ENCODE measurements around the gene CCL21. TPM values are rescaled to one million over a fixed set of nuclear protein-coding genes. Genes with fewer than 3 reads are reported as not detected.
"Not testable (repeated sequence)": the region's sequence is repeated elsewhere in the genome, so short reads cannot be mapped to it uniquely, and the experiment has no call there.

Gene CCL21
- total and polyA plus RNA-seq, 10 of the 15 experiments (the other 5 are each of a cell fraction or from before 2014, with no cell fraction given), result 0.26 TPM; not detected in 9

DNA sequence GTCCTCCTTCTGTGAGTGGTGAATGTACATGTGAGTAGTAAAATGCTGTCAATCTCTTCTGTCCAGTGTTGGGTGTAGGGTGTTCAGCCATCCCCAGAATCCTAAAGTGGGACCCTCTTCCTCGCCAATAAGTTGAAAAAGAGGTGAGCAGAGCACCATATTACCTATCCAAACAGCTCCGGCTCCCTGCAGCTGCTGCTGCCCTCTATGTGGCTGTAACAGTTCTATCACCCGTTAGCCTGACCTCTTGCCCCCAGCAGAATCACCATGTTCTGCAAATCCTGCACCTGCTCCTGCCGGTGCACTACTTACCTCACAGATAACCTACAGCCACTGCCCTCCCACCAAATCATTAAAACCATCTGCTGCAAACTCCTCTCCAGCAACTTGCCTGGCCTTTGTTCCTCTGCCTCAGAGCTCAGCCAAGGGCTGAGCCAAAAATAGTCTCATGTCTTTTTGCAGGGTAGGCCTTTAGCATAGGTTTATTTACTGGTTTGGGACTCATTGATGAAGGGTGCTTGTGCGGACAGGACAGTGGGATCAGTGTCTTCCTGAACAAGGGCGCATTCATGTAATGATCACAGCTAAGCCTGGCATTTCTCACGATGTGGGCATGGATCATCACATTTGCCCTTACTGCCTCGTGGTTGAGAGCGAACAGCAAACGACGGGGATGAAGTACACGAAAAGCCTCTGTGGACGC, 49.6 kb upstream of the CCL21 start:
- Histone ChIP-seq H3K36me3 (ENCODE audit: control insufficient read depth in 2 of 2, insufficient read depth in 2 of 2, low read length in 1 of 2) (no peaks in the 10 kb centered on the region), H2AFZ (ENCODE audit: control insufficient read depth, low read depth, low read length) (no peak overlapping the region), H3K27me3 (replicated peaks in 1 of 2; ENCODE audit: control insufficient read depth in 2 of 2, insufficient read depth in 2 of 2, low read length in 1 of 2) (no peaks in the 10 kb centered on the region; a peak in 1 of 4 replicates), H3K79me2 (ENCODE audit: control insufficient read depth, insufficient read depth, low read length) (no peaks in the 10 kb centered on the region), H3K27ac (ENCODE audit: control insufficient read depth, insufficient read depth) (no peak overlapping the region), H3K9me3 (replicated peaks; ENCODE audit: control insufficient read depth, insufficient read depth, low read length) (no peaks in the 10 kb centered on the region), H3K9ac (ENCODE audit: control insufficient read depth, insufficient read depth, low read length) (no peak overlapping the region), H3K4me3 (no peak overlapping the region), H3K4me1 (ENCODE audit: control insufficient read depth, insufficient read depth, low read length) (no peaks in the 10 kb centered on the region), H3K4me2 (ENCODE audit: control insufficient read depth, insufficient read depth) (no peak overlapping the region), H4K20me1 (ENCODE audit: control insufficient read depth, insufficient read depth) (no peaks in the 10 kb centered on the region)
- RAD21 ChIA-PET (ENCODE audit: unreplicated experiment), result interaction anchor here (0.5 to 1.3 kb wide), 4 partner anchors 139 to 794 kb away, joined by 3 to 6 read pairs (median 4); no protein-coding TSS in a partner anchor
- in situ Hi-C loops (cut with MboI) (no loop called here), intact Hi-C loops (cut with micrococcal nuclease; ENCODE audit: unreplicated experiment) (loop anchor here (1.0 kb wide), 1 partner anchor 108 kb away; no protein-coding TSS in a partner anchor)
- POLR2A ChIA-PET, result no interaction called here
- TF ChIP-seq EED (IDR thresholded peaks at IDR 0.05; ENCODE audit: low read depth) (no peak), BRCA1 (IDR thresholded peaks at IDR 0.05; ENCODE audit: low read depth, low read length) (no peak), ZNF217 (IDR thresholded peaks at IDR 0.05) (no peak), ATF3 (IDR thresholded peaks at IDR 0.05; ENCODE audit: borderline replicate concordance, extremely low read depth, low read depth, low read length) (no peak), CREB1 (IDR thresholded peaks at IDR 0.05; ENCODE audit: low read depth) (no peak), SPI1 (IDR thresholded peaks at IDR 0.05; ENCODE audit: borderline replicate concordance, insufficient read depth, low read depth, low read length) (no peak), IRF3 (IDR thresholded peaks at IDR 0.05) (no peak), HCFC1 (IDR thresholded peaks at IDR 0.05; ENCODE audit: low read length) (no peak), HDAC6 (IDR thresholded peaks at IDR 0.05; ENCODE audit: unreplicated experiment) (no peak)
- TF ChIP-seq, protein P1, sequence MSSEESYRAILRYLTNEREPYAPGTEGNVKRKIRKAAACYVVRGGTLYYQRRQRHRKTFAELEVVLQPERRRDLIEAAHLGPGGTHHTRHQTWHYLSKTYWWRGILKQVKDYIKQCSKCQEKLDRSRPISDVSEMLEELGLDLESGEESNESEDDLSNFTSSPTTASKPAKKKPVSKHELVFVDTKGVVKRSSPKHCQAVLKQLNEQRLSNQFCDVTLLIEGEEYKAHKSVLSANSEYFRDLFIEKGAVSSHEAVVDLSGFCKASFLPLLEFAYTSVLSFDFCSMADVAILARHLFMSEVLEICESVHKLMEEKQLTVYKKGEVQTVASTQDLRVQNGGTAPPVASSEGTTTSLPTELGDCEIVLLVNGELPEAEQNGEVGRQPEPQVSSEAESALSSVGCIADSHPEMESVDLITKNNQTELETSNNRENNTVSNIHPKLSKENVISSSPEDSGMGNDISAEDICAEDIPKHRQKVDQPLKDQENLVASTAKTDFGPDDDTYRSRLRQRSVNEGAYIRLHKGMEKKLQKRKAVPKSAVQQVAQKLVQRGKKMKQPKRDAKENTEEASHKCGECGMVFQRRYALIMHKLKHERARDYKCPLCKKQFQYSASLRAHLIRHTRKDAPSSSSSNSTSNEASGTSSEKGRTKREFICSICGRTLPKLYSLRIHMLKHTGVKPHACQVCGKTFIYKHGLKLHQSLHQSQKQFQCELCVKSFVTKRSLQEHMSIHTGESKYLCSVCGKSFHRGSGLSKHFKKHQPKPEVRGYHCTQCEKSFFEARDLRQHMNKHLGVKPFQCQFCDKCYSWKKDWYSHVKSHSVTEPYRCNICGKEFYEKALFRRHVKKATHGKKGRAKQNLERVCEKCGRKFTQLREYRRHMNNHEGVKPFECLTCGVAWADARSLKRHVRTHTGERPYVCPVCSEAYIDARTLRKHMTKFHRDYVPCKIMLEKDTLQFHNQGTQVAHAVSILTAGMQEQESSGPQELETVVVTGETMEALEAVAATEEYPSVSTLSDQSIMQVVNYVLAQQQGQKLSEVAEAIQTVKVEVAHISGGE (CRISPR knock-in tag; IDR thresholded peaks at IDR 0.05), result no peak
- 36% methylated on average over 13 of the region's 13 CpGs for WGBS (ENCODE audit: insufficient coverage, insufficient replicate concordance, low lambda C conversion rate, missing lambda C conversion rate)
- no peak for ATAC-seq
- SMC1A ChIA-PET (ENCODE audit: uncharacterized antibody, unreplicated experiment), result interaction anchor here (0.6 to 2.0 kb wide), 4 partner anchors 13 to 500 kb away, joined by 3 to 5 read pairs (median 3); no protein-coding TSS in a partner anchor
- FAIRE-seq, result no peak
- DNase-seq (ENCODE audit: low read depth, low spot score), result no peak
- no TSS peak for BruUV-seq (replicated peaks)
- CTCF ChIA-PET, result interaction anchor here (0.7 to 1.9 kb wide), 9 partner anchors 8 to 500 kb away, joined by 3 to 4 read pairs (median 3); partner anchors contain the start of gene FANCG

DNA sequence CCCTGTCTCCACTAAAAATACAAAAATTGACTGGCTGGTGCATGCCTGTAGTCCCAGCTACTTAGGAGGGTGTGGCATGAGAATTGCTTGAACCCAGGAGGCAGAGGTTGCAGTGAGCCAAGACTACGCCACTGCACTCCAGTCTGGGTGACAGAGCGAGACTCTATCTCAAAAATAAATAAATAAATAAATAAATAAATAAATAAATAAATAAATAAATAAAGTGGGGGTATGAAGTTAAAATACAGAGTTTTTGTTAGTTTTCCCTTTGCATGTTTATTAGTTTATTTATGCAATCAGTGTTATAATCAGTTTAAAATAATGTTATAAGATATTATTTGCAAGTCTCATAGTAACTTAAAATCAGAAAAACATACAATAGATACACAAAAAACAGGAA, 40.4 kb upstream of the CCL21 start:
- H4K20me1 ChIP-seq (ENCODE audit: control insufficient read depth, insufficient read depth); FAIRE-seq; DNase-seq (ENCODE audit: low read depth, low spot score); H3K36me3 ChIP-seq (ENCODE audit: control insufficient read depth in 2 of 2, insufficient read depth in 2 of 2, low read length in 1 of 2); H3K79me2 ChIP-seq (ENCODE audit: control insufficient read depth, insufficient read depth, low read length); H3K4me3 ChIP-seq; H3K27me3 ChIP-seq (replicated peaks in 1 of 2; ENCODE audit: control insufficient read depth in 2 of 2, insufficient read depth in 2 of 2, low read length in 1 of 2); H3K4me1 ChIP-seq (ENCODE audit: control insufficient read depth, insufficient read depth, low read length); in situ Hi-C loops (cut with MboI); H3K4me2 ChIP-seq (ENCODE audit: control insufficient read depth, insufficient read depth); H3K9me3 ChIP-seq (replicated peaks; ENCODE audit: control insufficient read depth, insufficient read depth, low read length); CTCF ChIA-PET; H2AFZ ChIP-seq (ENCODE audit: control insufficient read depth, low read depth, low read length); BruUV-seq (replicated peaks); H3K27ac ChIP-seq (ENCODE audit: control insufficient read depth, insufficient read depth); H3K9ac ChIP-seq (ENCODE audit: control insufficient read depth, insufficient read depth, low read length); RAD21 ChIA-PET (ENCODE audit: unreplicated experiment); ATAC-seq; POLR2A ChIA-PET; intact Hi-C loops (cut with micrococcal nuclease; ENCODE audit: unreplicated experiment): not testable (repeated sequence)
- WGBS (ENCODE audit: insufficient coverage, insufficient replicate concordance, low lambda C conversion rate, missing lambda C conversion rate), result 0% methylated on average over 2 of the region's 2 CpGs
- SMC1A ChIA-PET (ENCODE audit: uncharacterized antibody, unreplicated experiment), result interaction anchor here (0.7 kb wide), 1 partner anchor 9 kb away, joined by 3 read pairs; no protein-coding TSS in a partner anchor
